ENCODE data around the gene PTCD1. TPM values are rescaled to one million over a fixed set of nuclear protein-coding genes. Genes with fewer than 3 reads are reported as not detected.

Gene PTCD1
- total and polyA plus RNA-seq, 9 of the 15 experiments (the other 6 are each of a cell fraction or from before 2014, with no cell fraction given) = 0.46 to 17.1 (median 6.2) TPM

GRCh38 chr7:99374111-99375064, 64.2 kb downstream of the PTCD1 start, which contains the start of gene ARPC1B (continued):
- TF ChIP-seq, protein P1, sequence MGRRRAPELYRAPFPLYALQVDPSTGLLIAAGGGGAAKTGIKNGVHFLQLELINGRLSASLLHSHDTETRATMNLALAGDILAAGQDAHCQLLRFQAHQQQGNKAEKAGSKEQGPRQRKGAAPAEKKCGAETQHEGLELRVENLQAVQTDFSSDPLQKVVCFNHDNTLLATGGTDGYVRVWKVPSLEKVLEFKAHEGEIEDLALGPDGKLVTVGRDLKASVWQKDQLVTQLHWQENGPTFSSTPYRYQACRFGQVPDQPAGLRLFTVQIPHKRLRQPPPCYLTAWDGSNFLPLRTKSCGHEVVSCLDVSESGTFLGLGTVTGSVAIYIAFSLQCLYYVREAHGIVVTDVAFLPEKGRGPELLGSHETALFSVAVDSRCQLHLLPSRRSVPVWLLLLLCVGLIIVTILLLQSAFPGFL (CRISPR knock-in tag; IDR thresholded peaks at IDR 0.05) = 0 out of 2 replicates have a peak, but pooled peaks have one; percentile 48
- TF ChIP-seq ATF6 (CRISPR knock-in tag; IDR thresholded peaks at IDR 0.05) (no peak), ZNF764 (CRISPR knock-in tag; IDR thresholded peaks at IDR 0.05; ENCODE audit: low read depth) (no peak), TRIM24 (IDR thresholded peaks at IDR 0.05) (0 out of 4 replicates have a peak, but pooled peaks of 1 of the 2 experiments have one; percentile 25), CCNT2 (IDR thresholded peaks at IDR 0.05; ENCODE audit: borderline replicate concordance, extremely low read depth, insufficient read length, low read depth, low read length) (peak; percentile 43), EHMT2 (IDR thresholded peaks at IDR 0.05) (no peak), SAP30 (IDR thresholded peaks at IDR 0.05; ENCODE audit: borderline replicate concordance, insufficient read depth, low read depth, low read length, poor library complexity, severe bottlenecking) (peak; percentile 72), MCM5 (IDR thresholded peaks at IDR 0.05; ENCODE audit: low read depth) (no peak), MBD2 (IDR thresholded peaks at IDR 0.05; ENCODE audit: borderline replicate concordance, low read depth) (0 out of 2 replicates have a peak, but pooled peaks have one; percentile 62), ETV5 (CRISPR knock-in tag; IDR thresholded peaks at IDR 0.05; ENCODE audit: low read depth) (peak; percentile 59; the same call in 1 of the 2 replicates), EP300 (IDR thresholded peaks at IDR 0.05; ENCODE audit: low read length) (no peak), RCOR1 (IDR thresholded peaks at IDR 0.05; ENCODE audit: borderline replicate concordance in 1 of 2, low read depth in 2 of 2, low read length in 2 of 2) (no peak), RNF219 (CRISPR knock-in tag; IDR thresholded peaks at IDR 0.05) (no peak), OTX1 (CRISPR knock-in tag; IDR thresholded peaks at IDR 0.05) (no peak), U2AF1 (optimal IDR thresholded peaks at IDR 0.05; ENCODE audit: low read depth, low read length) (peak; percentile 71), PTRF (tag; IDR thresholded peaks at IDR 0.05) (no peak), NFIC (IDR thresholded peaks at IDR 0.05) (peak; percentile 75), EP400 (IDR thresholded peaks at IDR 0.05) (peak; percentile 58; the same call in 1 of the 2 replicates), NELFE (IDR thresholded peaks at IDR 0.05; ENCODE audit: insufficient read depth, insufficient read length) (no peak), BDP1 (IDR thresholded peaks at IDR 0.05; ENCODE audit: insufficient read depth, insufficient read length) (no peak), EGR1 (conservative IDR thresholded peaks at IDR 0.05) (peak; percentile 87), POLR2H (tag; IDR thresholded peaks at IDR 0.05; ENCODE audit: low read depth) (peak; percentile 76)
